NCI-H82 treated with DMSO at 0.1 percent for 48 hours (cell line): ENCODE results near the gene DNAJC27.
"Not testable (repeated sequence)": the region's sequence is repeated elsewhere in the genome, so short reads cannot be mapped to it uniquely, and the experiment has no call there.

Experiments
- DNase-seq: peaks from one replicate; lab custom pipeline; 2025; ENCODE audit not compliant: unreplicated experiment; lab: John Stamatoyannopoulos, UW

Gene DNAJC27

GRCh38 chr2:24971536-24972314 lies at the start of gene DNAJC27:
DNAJC27 (minus strand) TSS chr2:24971955; CDS start chr2:24971904, 51 bp downstream.
- peak; percentile 91 for DNase-seq

DNA sequence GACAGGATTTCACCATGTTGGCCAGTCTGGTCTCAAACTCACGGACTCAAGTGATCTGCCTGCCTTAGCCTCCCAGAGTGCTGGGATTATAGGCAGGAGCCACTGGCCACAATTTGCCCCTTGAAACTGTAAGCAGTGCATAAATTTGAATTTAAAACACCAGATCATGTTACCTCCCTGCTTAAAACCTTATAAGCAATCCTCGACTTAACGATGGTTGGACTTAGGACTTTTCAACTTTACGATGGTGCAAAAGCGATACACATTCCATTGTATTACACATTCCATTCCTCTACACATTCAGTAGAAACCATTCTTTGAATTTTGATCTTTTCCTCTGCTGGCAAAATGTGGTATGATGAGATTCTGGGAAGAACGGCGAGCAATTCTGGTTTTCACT lies 46.9 kb upstream of the DNAJC27 start:
- DNase-seq, result no peak

GRCh38 chr2:25014631-25015030 lies 42.9 kb upstream of the DNAJC27 start:
- no peak for DNase-seq

DNA sequence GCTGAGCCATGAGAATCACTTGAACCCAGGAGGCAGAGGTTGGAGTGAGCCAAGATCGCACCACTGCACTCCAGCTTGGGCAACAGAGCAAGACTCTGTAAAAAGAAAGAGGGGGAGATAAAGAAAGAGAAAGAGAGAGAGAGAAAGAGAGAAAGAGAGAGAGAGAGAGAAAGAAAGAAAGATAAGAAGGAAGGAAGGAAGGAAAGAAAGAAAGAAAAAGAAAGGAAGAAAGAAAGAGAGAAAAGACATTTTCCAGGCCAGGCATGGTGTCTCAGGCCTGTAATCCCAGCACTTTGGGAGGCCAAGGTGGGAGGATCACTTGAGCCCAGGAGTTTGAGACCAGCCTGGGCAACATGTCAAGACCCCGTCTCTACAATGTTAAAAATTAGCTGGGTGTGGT lies 39.6 kb upstream of the DNAJC27 start:
- DNase-seq, result not testable (repeated sequence)

- DNase-seq, result no peak
Observed at GRCh38 chr2:25009954-25010353, 38.2 kb upstream of the DNAJC27 start.

DNA sequence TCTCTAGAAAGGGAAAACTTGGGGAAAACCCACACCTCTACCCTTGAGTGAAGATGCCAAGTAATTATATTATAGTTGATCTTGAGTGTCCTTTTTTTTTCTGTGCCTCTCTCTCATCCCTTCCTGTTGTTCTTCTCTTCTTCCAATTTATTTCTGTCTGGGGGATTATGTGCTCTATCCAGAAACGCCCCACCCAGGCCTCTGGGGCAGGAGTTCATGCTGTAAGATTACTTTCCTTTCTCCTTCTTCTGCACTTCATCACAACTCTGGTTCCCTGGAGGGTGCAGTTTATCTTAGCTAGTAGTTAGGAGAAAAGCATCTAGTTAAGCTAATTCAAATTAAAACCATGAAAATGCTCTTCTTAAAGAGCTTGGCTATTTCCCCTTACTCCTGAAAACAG lies 30.3 kb upstream of the DNAJC27 start:
- no peak for DNase-seq

GRCh38 chr2:25001325-25001637 lies 29.5 kb upstream of the DNAJC27 start:
- DNase-seq, result no peak

GRCh38 chr2:25000503-25001324 lies 29.0 kb upstream of the DNAJC27 start:
- no peak for DNase-seq

DNA sequence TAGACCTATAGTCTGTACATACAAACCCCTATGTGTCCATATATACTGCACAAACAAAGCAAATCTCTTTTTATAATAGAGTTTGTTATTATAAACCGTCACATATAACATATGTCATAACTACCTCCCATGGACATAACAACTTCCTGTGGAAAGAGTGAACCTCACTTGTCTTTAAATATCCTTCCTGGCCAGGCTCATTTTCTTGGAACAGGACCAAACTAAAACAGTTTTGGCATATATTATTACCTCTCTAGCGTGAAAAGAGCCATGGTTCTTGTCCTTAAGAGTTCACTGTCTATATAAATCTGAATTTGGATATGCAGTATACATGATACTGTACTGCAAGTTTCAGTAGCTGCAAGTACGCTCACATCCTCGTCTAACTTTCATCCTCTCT lies 28.3 kb upstream of the DNAJC27 start:
- no peak for DNase-seq

DNA sequence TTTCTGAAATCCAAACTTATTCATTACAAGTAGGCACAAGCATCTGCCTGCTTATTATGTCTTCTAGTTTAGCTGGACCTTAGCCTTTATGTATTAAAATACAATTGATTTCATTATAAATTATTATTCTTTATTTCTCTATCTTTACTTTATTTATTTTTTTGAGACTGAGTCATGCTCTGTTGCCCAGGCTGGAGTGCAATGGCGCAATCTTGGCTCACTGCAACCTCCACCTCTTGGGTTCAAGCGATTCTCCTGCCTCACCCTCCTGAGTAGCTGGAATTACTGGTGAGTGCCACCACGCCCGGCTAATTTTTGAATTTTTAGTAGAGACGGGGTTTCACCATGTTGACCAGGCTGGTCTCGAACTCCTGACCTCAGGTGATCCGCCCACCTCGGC lies 27.3 kb upstream of the DNAJC27 start:
- DNase-seq, result not testable (repeated sequence)

DNA sequence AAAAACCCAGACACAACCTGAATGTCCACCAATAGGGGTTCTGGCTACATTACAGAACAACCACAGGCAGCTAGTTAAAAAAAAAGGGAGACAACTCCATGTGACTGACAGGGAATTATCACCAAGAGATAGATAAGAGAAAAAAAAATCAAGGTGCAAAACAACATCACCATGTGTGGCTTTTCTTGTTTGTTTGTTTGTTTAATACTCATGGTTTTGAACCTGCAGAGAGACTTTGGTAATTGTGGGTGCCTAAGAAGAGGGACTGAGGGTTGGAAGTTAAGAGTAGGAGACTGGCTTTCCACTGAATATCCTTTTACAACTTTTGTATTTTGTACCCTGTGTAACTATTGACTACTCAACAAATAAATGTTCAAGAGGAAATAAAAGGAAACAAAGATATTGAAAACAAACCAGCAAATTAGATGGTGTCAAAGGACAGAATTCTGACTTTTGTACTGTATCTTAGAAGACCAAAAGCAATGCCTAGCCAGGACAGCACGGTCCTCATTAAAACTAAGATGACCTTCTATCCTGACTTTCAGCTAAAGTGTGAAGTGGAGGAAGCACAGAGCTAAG lies 22.5 kb upstream of the DNAJC27 start:
- DNase-seq, result no peak

DNA sequence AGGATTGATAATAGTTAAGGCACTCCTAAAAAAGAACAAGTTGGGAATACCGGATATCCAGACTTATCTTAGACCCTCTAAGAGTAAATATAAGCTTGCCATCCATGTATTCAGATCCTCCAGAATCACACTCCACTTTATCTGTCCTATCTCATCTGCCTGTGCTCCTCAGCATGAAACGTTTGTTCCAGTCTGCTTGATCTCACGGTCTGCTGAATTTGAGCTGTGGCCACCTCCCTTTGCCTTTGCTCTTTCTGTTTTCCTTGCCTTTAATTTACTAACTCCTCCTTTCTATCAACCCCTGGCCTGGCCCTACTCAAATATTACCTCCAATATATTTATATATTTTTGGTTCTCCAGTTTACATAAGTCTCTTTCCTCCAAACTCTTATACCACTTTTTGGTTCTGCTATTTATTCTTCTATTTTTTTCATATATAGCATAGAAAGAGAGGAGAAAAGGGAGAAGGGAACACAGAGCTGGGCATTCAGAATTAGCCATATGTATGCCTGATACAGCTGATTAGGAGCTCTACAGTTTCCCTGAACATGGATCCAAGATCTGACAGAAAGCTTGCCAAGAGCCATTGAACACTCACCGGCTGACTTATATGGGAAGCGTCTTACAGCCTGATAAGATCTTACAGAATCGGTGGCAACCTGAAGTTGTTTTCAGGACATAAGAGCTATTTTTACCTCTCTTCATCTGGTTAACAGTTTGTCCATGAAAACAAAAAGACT lies 21.8 kb upstream of the DNAJC27 start:
- DNase-seq, result no peak

- no peak for DNase-seq
Observed at GRCh38 chr2:24986372-24986771, 14.6 kb upstream of the DNAJC27 start.

GRCh38 chr2:24985511-24985910 lies 13.8 kb upstream of the DNAJC27 start:
- no peak for DNase-seq

DNA sequence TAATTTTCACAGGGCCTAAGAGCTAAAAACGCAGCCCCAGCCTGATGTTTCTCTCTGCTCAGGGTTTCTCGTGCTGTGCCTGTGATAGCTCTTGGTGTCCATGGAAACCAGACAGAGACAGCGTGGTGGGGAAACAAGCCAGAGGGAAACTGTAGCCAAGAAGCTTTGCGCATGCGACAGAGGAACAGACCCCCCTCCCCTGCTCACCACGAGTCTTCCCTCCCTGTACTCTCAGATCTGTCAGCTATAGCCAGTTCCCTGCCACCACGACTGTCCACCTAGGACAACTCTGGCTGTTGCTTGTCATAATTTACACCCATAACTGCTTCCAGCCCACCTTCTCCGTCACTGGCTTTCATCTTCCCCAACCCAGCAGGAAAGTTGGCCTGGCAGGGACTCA lies 13.2 kb upstream of the DNAJC27 start:
- no peak for DNase-seq

GRCh38 chr2:24981411-24982136 lies 9.8 kb upstream of the DNAJC27 start:
- DNase-seq, result no peak

DNA sequence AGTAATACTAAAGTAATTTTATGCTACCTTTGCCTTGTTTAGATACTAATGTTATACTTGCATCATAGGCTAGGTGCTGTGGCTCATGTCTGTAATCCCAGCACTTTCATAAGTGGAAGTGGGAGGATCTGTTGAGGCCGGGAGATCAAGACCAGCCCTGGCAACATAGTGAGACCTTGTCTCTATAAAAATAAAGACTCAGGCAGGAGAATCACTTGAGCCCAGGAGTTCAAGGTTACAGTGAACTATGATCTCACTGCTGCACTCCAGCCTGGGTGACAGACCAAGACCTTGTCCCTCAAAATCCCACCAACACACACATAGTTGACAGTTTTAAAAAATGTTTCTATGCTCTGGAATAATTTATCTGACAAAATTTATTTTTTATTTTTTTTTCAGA lies 6.9 kb upstream of the DNAJC27 start:
- DNase-seq, result no peak

DNA sequence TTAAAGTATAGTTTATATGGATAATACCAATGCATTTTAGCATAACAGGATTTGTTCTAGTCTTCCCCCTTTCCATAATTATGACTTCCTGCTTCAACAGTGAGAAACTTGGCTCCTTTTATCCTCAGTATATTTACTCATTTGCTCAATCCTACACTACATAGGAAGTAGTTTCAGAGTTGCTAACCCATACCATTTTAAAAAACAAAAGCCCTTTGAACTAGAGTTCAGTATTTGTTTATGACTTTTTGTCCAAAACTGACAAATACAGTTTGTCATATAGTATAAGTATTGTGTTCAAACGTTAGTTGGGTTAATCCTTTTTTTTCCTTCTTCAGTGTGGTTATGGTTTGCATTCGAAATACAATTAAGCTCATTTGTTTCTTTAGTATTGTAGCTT lies 5.9 kb upstream of the DNAJC27 start:
- no peak for DNase-seq

- no peak for DNase-seq
Observed at GRCh38 chr2:24973812-24974211, 2.1 kb upstream of the DNAJC27 start.

DNA sequence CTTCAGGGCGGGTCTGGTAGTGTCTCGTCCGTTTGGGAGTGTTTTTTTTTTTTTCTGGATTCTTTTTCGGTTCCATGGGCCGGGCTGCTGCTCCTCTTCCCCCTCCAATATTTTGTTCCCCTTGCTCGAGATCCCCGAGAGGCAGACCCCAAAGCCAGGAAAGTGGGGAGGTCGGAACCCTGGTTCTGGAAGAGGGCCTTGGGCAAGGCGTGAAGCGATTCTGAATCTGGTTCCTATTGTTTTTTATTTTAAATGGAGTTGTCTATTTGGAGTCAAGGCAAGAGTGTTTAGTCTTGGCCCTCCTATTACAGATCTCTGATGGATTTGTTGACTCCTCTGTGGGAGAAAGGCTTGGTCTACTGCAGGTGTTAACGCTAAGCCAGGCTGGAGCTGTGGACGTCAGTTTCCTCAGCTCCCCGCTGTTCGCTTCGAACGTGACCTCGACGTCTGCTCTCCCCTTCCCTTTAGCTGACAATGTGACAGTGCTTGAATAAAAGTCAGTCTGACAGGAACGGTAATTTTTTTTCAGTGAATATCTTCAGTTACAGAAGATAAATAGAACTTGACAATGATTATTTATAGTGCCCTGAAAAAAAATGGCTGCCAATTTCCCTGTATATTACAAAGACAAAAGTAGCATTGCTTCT lies 683 bp upstream of the DNAJC27 start:
- no peak for DNase-seq

DNA sequence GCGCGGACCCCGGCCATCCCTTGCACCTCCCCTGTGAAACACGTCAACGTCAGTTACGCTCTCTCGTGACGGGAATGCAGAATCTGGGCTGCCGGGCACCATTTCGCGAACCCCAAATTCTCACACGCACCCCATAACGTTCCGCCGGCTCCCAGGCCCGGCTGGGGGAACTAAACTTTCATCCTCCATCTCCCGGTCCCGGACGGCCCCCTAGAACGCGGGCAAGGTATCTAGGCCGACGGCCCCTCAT lies 544 bp downstream of the DNAJC27 start:
- no peak for DNase-seq
